HepG2 (cell line): Measurements from ENCODE around the gene RERG.

ENCODE experiments used
- DR1 ChIP-seq: sonication (generic); formaldehyde crosslinking; IDR thresholded peaks from 2 replicates; pipeline ENCODE4 v1.8.0; 2021; ENCODE audit warnings: mild to moderate bottlenecking, missing genetic modification reagents, inconsistent platforms
- HOXA9 ChIP-seq: sonication (generic); formaldehyde crosslinking; IDR thresholded peaks from 2 replicates; pipeline ENCODE4 v1.8.1; 2022; ENCODE audit warnings: missing genetic modification reagents, mild to moderate bottlenecking, moderate library complexity, borderline replicate concordance
- IKZF1 ChIP-seq: fragments of 450-650 bp; IDR thresholded peaks from 2 replicates; pipeline ENCODE4 v1.7.1; 2016
- MEF2D ChIP-seq: sonication (generic); formaldehyde crosslinking; IDR thresholded peaks from 2 replicates; pipeline ENCODE4 v1.5.1; 2020; ENCODE audit warnings: mild to moderate bottlenecking, missing genetic modification reagents
- POLR2A ChIP-seq, 2 experiments: IDR thresholded peaks; 2 replicates each; pipeline ENCODE4 v1.6.1; 2011; ENCODE audit warnings: low read depth in 2 of 2, low read length in 2 of 2, mild to moderate bottlenecking in 1 of 2, moderate library complexity in 1 of 2; ENCODE audit not compliant: insufficient read depth in 1 of 2
- ZNF468 ChIP-seq: sonication (generic); formaldehyde crosslinking; IDR thresholded peaks from 2 replicates; pipeline ENCODE4 v1.8.0; 2022; ENCODE audit warnings: mild to moderate bottlenecking, moderate library complexity, missing genetic modification reagents
- TF ChIP-seq, protein P1 (sequence below): sonication (generic); formaldehyde crosslinking; IDR thresholded peaks from 2 replicates; pipeline ENCODE4 v1.4.0; 2020; ENCODE audit warnings: missing genetic modification reagents
- TF ChIP-seq, protein P2 (sequence below): sonication (generic); formaldehyde crosslinking; IDR thresholded peaks from 2 replicates; pipeline ENCODE4 v1.5.0; 2020; ENCODE audit warnings: mild to moderate bottlenecking, missing genetic modification reagents, moderate library complexity

DNA sequence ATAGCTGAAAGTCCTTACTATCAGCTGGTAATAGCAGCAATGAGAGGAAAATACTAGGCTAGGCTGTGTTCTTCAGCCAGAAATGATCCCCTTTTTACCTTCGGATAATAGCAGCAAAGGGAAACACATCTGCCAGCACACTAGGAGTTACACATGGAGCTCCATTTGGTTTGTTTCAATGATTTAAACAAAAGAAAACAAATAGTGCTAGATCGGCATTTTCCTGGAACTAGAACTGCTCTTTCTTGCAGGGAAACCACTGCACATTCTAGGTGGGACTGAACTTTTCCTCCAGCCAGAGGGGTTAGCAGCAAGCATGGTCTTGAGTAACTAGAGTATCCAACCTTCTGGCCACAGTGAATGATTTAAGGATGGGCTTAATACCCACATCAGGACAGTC, 130.8 kb downstream of the RERG start:
- TF ChIP-seq ZNF468 (CRISPR knock-in tag) (no peak), POLR2A (IDR thresholded peaks at IDR 0.05; ENCODE audit: insufficient read depth in 1 of 2, low read depth in 2 of 2, low read length in 2 of 2) (no peak), IKZF1 (no peak), HOXA9 (no peak), MEF2D (CRISPR knock-in tag) (no peak), DR1 (CRISPR knock-in tag) (no peak)
- TF ChIP-seq, protein P1, sequence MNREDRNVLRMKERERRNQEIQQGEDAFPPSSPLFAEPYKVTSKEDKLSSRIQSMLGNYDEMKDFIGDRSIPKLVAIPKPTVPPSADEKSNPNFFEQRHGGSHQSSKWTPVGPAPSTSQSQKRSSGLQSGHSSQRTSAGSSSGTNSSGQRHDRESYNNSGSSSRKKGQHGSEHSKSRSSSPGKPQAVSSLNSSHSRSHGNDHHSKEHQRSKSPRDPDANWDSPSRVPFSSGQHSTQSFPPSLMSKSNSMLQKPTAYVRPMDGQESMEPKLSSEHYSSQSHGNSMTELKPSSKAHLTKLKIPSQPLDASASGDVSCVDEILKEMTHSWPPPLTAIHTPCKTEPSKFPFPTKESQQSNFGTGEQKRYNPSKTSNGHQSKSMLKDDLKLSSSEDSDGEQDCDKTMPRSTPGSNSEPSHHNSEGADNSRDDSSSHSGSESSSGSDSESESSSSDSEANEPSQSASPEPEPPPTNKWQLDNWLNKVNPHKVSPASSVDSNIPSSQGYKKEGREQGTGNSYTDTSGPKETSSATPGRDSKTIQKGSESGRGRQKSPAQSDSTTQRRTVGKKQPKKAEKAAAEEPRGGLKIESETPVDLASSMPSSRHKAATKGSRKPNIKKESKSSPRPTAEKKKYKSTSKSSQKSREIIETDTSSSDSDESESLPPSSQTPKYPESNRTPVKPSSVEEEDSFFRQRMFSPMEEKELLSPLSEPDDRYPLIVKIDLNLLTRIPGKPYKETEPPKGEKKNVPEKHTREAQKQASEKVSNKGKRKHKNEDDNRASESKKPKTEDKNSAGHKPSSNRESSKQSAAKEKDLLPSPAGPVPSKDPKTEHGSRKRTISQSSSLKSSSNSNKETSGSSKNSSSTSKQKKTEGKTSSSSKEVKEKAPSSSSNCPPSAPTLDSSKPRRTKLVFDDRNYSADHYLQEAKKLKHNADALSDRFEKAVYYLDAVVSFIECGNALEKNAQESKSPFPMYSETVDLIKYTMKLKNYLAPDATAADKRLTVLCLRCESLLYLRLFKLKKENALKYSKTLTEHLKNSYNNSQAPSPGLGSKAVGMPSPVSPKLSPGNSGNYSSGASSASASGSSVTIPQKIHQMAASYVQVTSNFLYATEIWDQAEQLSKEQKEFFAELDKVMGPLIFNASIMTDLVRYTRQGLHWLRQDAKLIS (CRISPR knock-in tag), result no peak
- TF ChIP-seq, protein P2, sequence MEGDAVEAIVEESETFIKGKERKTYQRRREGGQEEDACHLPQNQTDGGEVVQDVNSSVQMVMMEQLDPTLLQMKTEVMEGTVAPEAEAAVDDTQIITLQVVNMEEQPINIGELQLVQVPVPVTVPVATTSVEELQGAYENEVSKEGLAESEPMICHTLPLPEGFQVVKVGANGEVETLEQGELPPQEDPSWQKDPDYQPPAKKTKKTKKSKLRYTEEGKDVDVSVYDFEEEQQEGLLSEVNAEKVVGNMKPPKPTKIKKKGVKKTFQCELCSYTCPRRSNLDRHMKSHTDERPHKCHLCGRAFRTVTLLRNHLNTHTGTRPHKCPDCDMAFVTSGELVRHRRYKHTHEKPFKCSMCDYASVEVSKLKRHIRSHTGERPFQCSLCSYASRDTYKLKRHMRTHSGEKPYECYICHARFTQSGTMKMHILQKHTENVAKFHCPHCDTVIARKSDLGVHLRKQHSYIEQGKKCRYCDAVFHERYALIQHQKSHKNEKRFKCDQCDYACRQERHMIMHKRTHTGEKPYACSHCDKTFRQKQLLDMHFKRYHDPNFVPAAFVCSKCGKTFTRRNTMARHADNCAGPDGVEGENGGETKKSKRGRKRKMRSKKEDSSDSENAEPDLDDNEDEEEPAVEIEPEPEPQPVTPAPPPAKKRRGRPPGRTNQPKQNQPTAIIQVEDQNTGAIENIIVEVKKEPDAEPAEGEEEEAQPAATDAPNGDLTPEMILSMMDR, result no peak
